Measurements from ENCODE around the gene PPFIBP2. TPM values are rescaled to one million over a fixed set of nuclear protein-coding genes. Genes with fewer than 3 reads are reported as not detected.

The PPFIBP2 gene
- total RNA-seq, 4 donors from 2014 or later = 8.0 to 26.5 (median 11.3) TPM

GRCh38 chr11:7628660-7629059 lies 114.9 kb downstream of the PPFIBP2 start:
- Histone ChIP-seq H3K9me3 (no peaks in the 10 kb centered on the region), H3K4me3 (no peak overlapping the region), H3K4me1 (peaks cover 0 to 9% (median 0%) of the 10 kb centered on the region in 3 donors), H3K27ac (no peak overlapping the region), H3K27me3 (no peaks in the 10 kb centered on the region), H3K36me3 (peaks cover 0 to 57% of the 10 kb centered on the region in 2 donors)
- no peak for ATAC-seq
- TF ChIP-seq CTCF (IDR thresholded peaks at IDR 0.05) (no peak), POLR2AphosphoS5 (IDR thresholded peaks at IDR 0.05) (no peak), EP300 (IDR thresholded peaks at IDR 0.05) (no peak), POLR2A (IDR thresholded peaks at IDR 0.05) (no peak)
- 30 to 90% methylated on average over 1 to 2 of the region's 3 CpGs for WGBS, 2 donors (ENCODE audit: low coverage in 1 of 2)

GRCh38 chr11:7630002-7630401 lies 116.2 kb downstream of the PPFIBP2 start:
- WGBS, 2 donors (ENCODE audit: low coverage in 1 of 2) = 80 to 88% methylated on average over 1 to 2 of the region's 2 CpGs

GRCh38 chr11:7632211-7632610 lies 118.4 kb downstream of the PPFIBP2 start:
- no peaks in the 10 kb centered on the region for H3K27me3 ChIP-seq
- no peak for ATAC-seq
- no peak overlapping the region for H3K27ac ChIP-seq
- WGBS, 2 donors (ENCODE audit: low coverage in 1 of 2) = 70 to 83% methylated on average over 2 of the region's 2 CpGs
- no peaks in the 10 kb centered on the region for H3K9me3 ChIP-seq
- peaks cover 0 to 13% (median 0%) of the 10 kb centered on the region in 3 donors for H3K4me1 ChIP-seq
- no peak for TF ChIP-seq CTCF (IDR thresholded peaks at IDR 0.05)
- no peak for TF ChIP-seq POLR2A (IDR thresholded peaks at IDR 0.05)
- no peak for TF ChIP-seq POLR2AphosphoS5 (IDR thresholded peaks at IDR 0.05)
- no peak for TF ChIP-seq EP300 (IDR thresholded peaks at IDR 0.05)
- no peak overlapping the region for H3K4me3 ChIP-seq
- peaks cover 0 to 65% of the 10 kb centered on the region in 2 donors for H3K36me3 ChIP-seq

More at GRCh38 chr11:7630002-7630401, 116.2 kb downstream of the PPFIBP2 start:
- H3K36me3 ChIP-seq = peaks cover 0 to 63% of the 10 kb centered on the region in 2 donors
- H3K4me1 ChIP-seq = peaks cover 0 to 9% (median 0%) of the 10 kb centered on the region in 3 donors
- no peaks in the 10 kb centered on the region for H3K9me3 ChIP-seq
- TF ChIP-seq POLR2A (IDR thresholded peaks at IDR 0.05) = no peak
- H3K4me3 ChIP-seq = no peak overlapping the region
- H3K27me3 ChIP-seq = no peaks in the 10 kb centered on the region
- peak overlapping the region in 1 of 4 donors; percentile 33 for H3K27ac ChIP-seq
- no peak for ATAC-seq

GRCh38 chr11:7635137-7635536 lies 121.3 kb downstream of the PPFIBP2 start:
- Histone ChIP-seq H3K4me1 (peaks cover 0 to 18% (median 0%) of the 10 kb centered on the region in 3 donors), H3K36me3 (peaks cover 0 to 65% of the 10 kb centered on the region in 2 donors), H3K27me3 (no peaks in the 10 kb centered on the region), H3K9me3 (no peaks in the 10 kb centered on the region), H3K4me3 (no peak overlapping the region), H3K27ac (no peak overlapping the region)
- 69 to 88% methylated on average over 2 to 4 of the region's 4 CpGs for WGBS, 2 donors (ENCODE audit: low coverage in 1 of 2)
- TF ChIP-seq EP300 (IDR thresholded peaks at IDR 0.05) (no peak), POLR2A (IDR thresholded peaks at IDR 0.05) (no peak), POLR2AphosphoS5 (IDR thresholded peaks at IDR 0.05) (no peak), CTCF (IDR thresholded peaks at IDR 0.05) (no peak)
- no peak for ATAC-seq

- peaks cover 0 to 68% of the 10 kb centered on the region in 2 donors for H3K36me3 ChIP-seq
- 86 to 89% methylated on average over 4 of the region's 4 CpGs for WGBS, 2 donors (ENCODE audit: low coverage in 1 of 2)
- H3K4me3 ChIP-seq = no peak overlapping the region
- no peak for TF ChIP-seq POLR2A (IDR thresholded peaks at IDR 0.05)
- no peak for TF ChIP-seq CTCF (IDR thresholded peaks at IDR 0.05)
- no peak for TF ChIP-seq POLR2AphosphoS5 (IDR thresholded peaks at IDR 0.05)
- no peak for TF ChIP-seq EP300 (IDR thresholded peaks at IDR 0.05)
- H3K27ac ChIP-seq = no peak overlapping the region
- H3K4me1 ChIP-seq = peaks cover 0 to 16% (median 0%) of the 10 kb centered on the region in 3 donors
- no peak for ATAC-seq
- H3K27me3 ChIP-seq = no peaks in the 10 kb centered on the region
- no peaks in the 10 kb centered on the region for H3K9me3 ChIP-seq
Observed at GRCh38 chr11:7635708-7636107, 121.9 kb downstream of the PPFIBP2 start.
